Neural cell (in vitro differentiated cells): Measurements from ENCODE around the gene PRKAR1B. TPM values are rescaled to one million over a fixed set of nuclear protein-coding genes. Genes with fewer than 3 reads are reported as not detected.

Experiments
- H2AFZ ChIP-seq: fragments of 200-600, 300-800 bp; sonication (generic), shearing (Covaris generic); 2 replicates; pipeline ENCODE4 v1.6.0; 2014; ENCODE audit warnings: low read depth, mild to moderate bottlenecking, antibody characterized with exemption, low read length, moderate library complexity
- H3F3A ChIP-seq: fragments of 200-600 bp; shearing (Covaris generic); 2 replicates; pipeline ENCODE4 v1.6.1; 2016; ENCODE audit warnings: mild to moderate bottlenecking, moderate library complexity, mixed read lengths, antibody characterized with exemption, low read length; ENCODE audit not compliant: insufficient read depth, poor library complexity, severe bottlenecking
- H3K27ac ChIP-seq: fragments of 200-600, 300-800 bp; sonication (generic), shearing (Covaris generic); 2 replicates; pipeline ENCODE4 v1.5.1; 2014; ENCODE audit warnings: mild to moderate bottlenecking, low read length, moderate library complexity
- H3K27me3 ChIP-seq: fragments of 300-800, 200-600 bp; sonication (generic), shearing (Covaris generic); 2 replicates; pipeline ENCODE4 v1.6.0; 2014; ENCODE audit warnings: mild to moderate bottlenecking, low read depth, low read length, moderate library complexity; ENCODE audit not compliant: insufficient read depth
- H3K36me3 ChIP-seq: fragments of 300-800, 200-600 bp; sonication (generic), shearing (Covaris generic); 2 replicates; pipeline ENCODE4 v1.5.1; 2014; ENCODE audit warnings: mild to moderate bottlenecking, antibody characterized with exemption, low read length, moderate library complexity; ENCODE audit not compliant: insufficient read depth
- H3K4me2 ChIP-seq: fragments of 300-800, 200-600 bp; sonication (generic), shearing (Covaris generic); 2 replicates; pipeline ENCODE4 v1.6.0; 2014; ENCODE audit warnings: mild to moderate bottlenecking, low read length
- H3K4me3 ChIP-seq: fragments of 300-800, 200-600 bp; sonication (generic), shearing (Covaris generic); 2 replicates; pipeline ENCODE4 v1.5.1; 2014; ENCODE audit warnings: mild to moderate bottlenecking, low read length, moderate library complexity
- H3K79me2 ChIP-seq: fragments of 200-600 bp; shearing (Covaris generic); replicated peaks from 2 replicates; pipeline ENCODE4 v1.6.0; 2014; ENCODE audit warnings: mild to moderate bottlenecking, low read length, moderate library complexity; ENCODE audit not compliant: insufficient read depth
- H3K9ac ChIP-seq: fragments of 300-800, 200-600 bp; sonication (generic), shearing (Covaris generic); 2 replicates; pipeline ENCODE4 v1.6.1; 2016; ENCODE audit warnings: mild to moderate bottlenecking, low read length, mixed read lengths
- H3K9me2 ChIP-seq: fragments of 200-600 bp; shearing (Covaris generic); 2 replicates; pipeline ENCODE4 v1.6.1; 2016; ENCODE audit warnings: mild to moderate bottlenecking, low read length, mixed read lengths; ENCODE audit not compliant: insufficient read depth
- H3K9me3 ChIP-seq: fragments of 200-600, 300-800 bp; sonication (generic), shearing (Covaris generic); 2 replicates; pipeline ENCODE4 v1.6.1; 2016; ENCODE audit warnings: mild to moderate bottlenecking, mixed run types, low read length, moderate library complexity, mixed read lengths
- H4K20me1 ChIP-seq: fragments of 200-600 bp; shearing (Covaris generic); 2 replicates; pipeline ENCODE4 v1.6.1; 2016; ENCODE audit warnings: mild to moderate bottlenecking, mixed run types; ENCODE audit not compliant: insufficient read depth
- EP300 ChIP-seq: fragments of 450-650 bp; conservative IDR thresholded peaks from 2 replicates; pipeline ENCODE4 v1.6.1; 2014; ENCODE audit warnings: antibody characterized with exemption, mild to moderate bottlenecking, moderate library complexity; ENCODE audit not compliant: poor library complexity, severe bottlenecking
- EZH2 ChIP-seq: fragments of 200-600, 300-800 bp; shearing (Covaris generic), sonication (generic); IDR thresholded peaks from 2 replicates; pipeline ENCODE4 v1.6.1; 2014; ENCODE audit warnings: antibody characterized with exemption, low read length, borderline replicate concordance, mild to moderate bottlenecking; ENCODE audit not compliant: insufficient read depth, poor library complexity, severe bottlenecking
- MXI1 ChIP-seq: fragments of 450-650 bp; conservative IDR thresholded peaks from 2 replicates; pipeline ENCODE4 v1.6.1; 2014; ENCODE audit warnings: antibody characterized with exemption, mild to moderate bottlenecking; ENCODE audit not compliant: poor library complexity, severe bottlenecking
- POLR2AphosphoS5 ChIP-seq: IDR thresholded peaks from 2 replicates; pipeline ENCODE4 v1.6.1; 2012
- RAD21 ChIP-seq: fragments of 450-650 bp; conservative IDR thresholded peaks from 2 replicates; pipeline ENCODE4 v1.6.1; 2014; ENCODE audit warnings: antibody characterized with exemption, mild to moderate bottlenecking, moderate library complexity
- REST ChIP-seq: IDR thresholded peaks from 2 replicates; pipeline ENCODE4 v1.6.1; 2012; ENCODE audit warnings: borderline replicate concordance
- SMC3 ChIP-seq: fragments of 450-650 bp; conservative IDR thresholded peaks from 2 replicates; pipeline ENCODE4 v1.6.1; 2014; ENCODE audit warnings: antibody characterized with exemption, mild to moderate bottlenecking, moderate library complexity; ENCODE audit not compliant: poor library complexity
- TAF1 ChIP-seq: IDR thresholded peaks from 2 replicates; pipeline ENCODE4 v1.6.1; 2012; ENCODE audit warnings: low read depth
- polyA plus RNA-seq: library from polyadenylated mRNA; depleted of rRNA; stranded (reverse); fragments of >200 nt; gene quantifications from 2 replicates; pipeline ENCODE4 v1.2.3, GENCODE V29; 2014
- TF ChIP-seq, protein P1 (sequence below): fragments of 450-650 bp; IDR thresholded peaks from 2 replicates; pipeline ENCODE4 v1.5.1; 2014; ENCODE audit warnings: antibody characterized with exemption, mild to moderate bottlenecking, moderate library complexity; ENCODE audit not compliant: poor library complexity, severe bottlenecking

PRKAR1B gene
- polyA plus RNA-seq, 1 donor from 2014 or later, result 38.6 TPM

GRCh38 chr7:731440-732085 lies 4.5 kb upstream of the PRKAR1B start:
- H3K4me2 ChIP-seq, result no peak overlapping the region
- no peaks in the 10 kb centered on the region for H3F3A ChIP-seq
- H3K27me3 ChIP-seq, result no peaks in the 10 kb centered on the region
- H3K27ac ChIP-seq, result no peak overlapping the region
- no peak overlapping the region for H3K9ac ChIP-seq
- no peaks in the 10 kb centered on the region for H4K20me1 ChIP-seq
- no peak for TF ChIP-seq EP300
- TF ChIP-seq SMC3, result no peak
- no peak for TF ChIP-seq EZH2
- TF ChIP-seq REST, result no peak
- TF ChIP-seq TAF1, result no peak
- TF ChIP-seq MXI1, result no peak
- TF ChIP-seq, protein P1, sequence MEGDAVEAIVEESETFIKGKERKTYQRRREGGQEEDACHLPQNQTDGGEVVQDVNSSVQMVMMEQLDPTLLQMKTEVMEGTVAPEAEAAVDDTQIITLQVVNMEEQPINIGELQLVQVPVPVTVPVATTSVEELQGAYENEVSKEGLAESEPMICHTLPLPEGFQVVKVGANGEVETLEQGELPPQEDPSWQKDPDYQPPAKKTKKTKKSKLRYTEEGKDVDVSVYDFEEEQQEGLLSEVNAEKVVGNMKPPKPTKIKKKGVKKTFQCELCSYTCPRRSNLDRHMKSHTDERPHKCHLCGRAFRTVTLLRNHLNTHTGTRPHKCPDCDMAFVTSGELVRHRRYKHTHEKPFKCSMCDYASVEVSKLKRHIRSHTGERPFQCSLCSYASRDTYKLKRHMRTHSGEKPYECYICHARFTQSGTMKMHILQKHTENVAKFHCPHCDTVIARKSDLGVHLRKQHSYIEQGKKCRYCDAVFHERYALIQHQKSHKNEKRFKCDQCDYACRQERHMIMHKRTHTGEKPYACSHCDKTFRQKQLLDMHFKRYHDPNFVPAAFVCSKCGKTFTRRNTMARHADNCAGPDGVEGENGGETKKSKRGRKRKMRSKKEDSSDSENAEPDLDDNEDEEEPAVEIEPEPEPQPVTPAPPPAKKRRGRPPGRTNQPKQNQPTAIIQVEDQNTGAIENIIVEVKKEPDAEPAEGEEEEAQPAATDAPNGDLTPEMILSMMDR, result no peak
- TF ChIP-seq POLR2AphosphoS5, result no peak
- no peak for TF ChIP-seq RAD21
- H3K9me3 ChIP-seq, result peaks cover 11% of the 10 kb centered on the region
- peaks cover 37% of the 10 kb centered on the region for H3K79me2 ChIP-seq
- no peaks in the 10 kb centered on the region for H3K9me2 ChIP-seq
- H3K4me3 ChIP-seq, result no peak overlapping the region
- H2AFZ ChIP-seq, result no peak overlapping the region
- H3K36me3 ChIP-seq, result peaks cover 13% of the 10 kb centered on the region

DNA sequence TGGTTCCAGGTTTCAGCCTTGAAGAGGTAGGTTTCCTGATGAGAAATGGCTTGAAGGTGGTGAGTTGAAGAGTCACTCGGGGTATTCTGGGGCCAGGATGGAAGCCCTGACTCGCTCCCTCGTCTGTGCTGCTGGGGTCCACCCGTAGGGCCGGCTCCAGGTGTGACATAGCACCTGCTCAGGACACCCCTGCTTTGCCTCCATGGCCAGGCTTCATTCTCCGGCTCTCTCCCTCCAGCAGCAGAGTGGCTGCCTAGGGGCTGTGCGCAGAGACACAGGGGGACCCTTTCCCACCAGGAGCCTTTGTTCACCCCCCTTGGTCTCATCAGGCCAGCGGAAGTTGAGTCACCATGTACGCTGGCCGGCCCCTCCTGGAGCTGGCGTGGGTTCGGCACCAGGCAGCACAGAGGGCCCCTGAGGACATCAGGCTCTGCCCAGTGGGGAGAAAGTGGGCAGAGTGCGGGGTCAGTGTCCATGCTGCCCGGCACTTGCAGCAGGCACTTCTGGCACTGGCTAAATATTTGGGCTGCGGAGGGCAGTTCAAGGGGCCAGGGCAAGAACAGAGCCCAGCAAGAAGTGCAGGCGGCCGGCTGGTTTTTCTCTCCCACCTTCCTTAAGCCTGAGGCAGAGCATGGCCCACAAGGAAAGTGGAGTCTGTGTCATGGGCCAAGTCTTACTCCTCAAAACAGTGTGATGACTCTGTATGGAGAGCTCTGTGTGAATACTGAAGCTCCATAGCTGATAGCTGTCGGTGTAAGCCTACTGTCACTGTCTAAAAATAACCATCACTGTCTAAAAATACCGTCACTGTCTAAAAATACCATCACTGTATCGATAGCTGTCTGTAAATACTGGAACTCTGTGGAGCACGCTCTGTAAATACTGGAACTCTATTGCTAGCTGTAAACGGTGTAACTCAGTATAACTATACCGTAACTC lies 3.7 kb upstream of the PRKAR1B start:
- peaks cover 35% of the 10 kb centered on the region for H3K79me2 ChIP-seq
- peaks cover 11% of the 10 kb centered on the region for H3K9me3 ChIP-seq
- H3K27me3 ChIP-seq, result no peaks in the 10 kb centered on the region
- H3K36me3 ChIP-seq, result peaks cover 13% of the 10 kb centered on the region
- TF ChIP-seq MXI1 (no peak), EZH2 (no peak), POLR2AphosphoS5 (no peak), RAD21 (no peak), REST (no peak), TAF1 (no peak), EP300 (no peak), SMC3 (no peak)
- TF ChIP-seq, protein P1, result no peak
- H3K9ac ChIP-seq, result no peak overlapping the region
- no peaks in the 10 kb centered on the region for H4K20me1 ChIP-seq
- no peaks in the 10 kb centered on the region for H3F3A ChIP-seq
- no peaks in the 10 kb centered on the region for H3K9me2 ChIP-seq
- no peak overlapping the region for H2AFZ ChIP-seq
- no peak overlapping the region for H3K4me2 ChIP-seq
- H3K4me3 ChIP-seq, result no peak overlapping the region
- no peak overlapping the region for H3K27ac ChIP-seq
